Embryonic facial prominence (tissue), 1 donor: Measurements from ENCODE around the gene KCNIP1.
A peak's percentile ranks its signal among the peaks of the same experiment; 100 is the strongest.

Source experiments
- DNase-seq: peaks from one replicate; pipeline ENCODE4 v3.0.0-alpha.2; 2016; ENCODE audit errors: extremely low spot score

The KCNIP1 gene

GRCh38 chr5:170563824-170564567 lies 60.2 kb downstream of the KCNIP1 start:
- no peak for DNase-seq

- DNase-seq: no peak
Observed at GRCh38 chr5:170565072-170565471, 61.3 kb downstream of the KCNIP1 start.

DNA sequence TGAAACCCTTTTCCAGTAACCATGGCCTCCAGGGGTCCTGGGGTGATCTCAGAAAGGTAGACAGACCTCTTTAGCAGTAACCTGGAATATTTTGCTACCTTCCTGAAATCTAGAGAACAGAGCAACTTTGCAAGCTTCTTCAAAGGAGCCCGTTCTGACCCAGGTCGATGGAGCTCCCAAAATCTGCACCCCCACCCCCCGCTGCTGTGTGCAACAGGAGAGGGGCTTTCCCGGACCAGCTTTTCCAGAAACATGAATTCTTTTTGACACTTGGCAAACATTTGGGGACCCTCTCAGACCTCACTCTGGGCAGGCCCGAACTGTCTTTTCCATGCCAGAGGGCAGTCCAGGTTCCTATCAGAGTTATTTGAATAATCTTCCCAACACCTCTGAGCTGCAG lies 65.3 kb downstream of the KCNIP1 start:
- no peak for DNase-seq

DNA sequence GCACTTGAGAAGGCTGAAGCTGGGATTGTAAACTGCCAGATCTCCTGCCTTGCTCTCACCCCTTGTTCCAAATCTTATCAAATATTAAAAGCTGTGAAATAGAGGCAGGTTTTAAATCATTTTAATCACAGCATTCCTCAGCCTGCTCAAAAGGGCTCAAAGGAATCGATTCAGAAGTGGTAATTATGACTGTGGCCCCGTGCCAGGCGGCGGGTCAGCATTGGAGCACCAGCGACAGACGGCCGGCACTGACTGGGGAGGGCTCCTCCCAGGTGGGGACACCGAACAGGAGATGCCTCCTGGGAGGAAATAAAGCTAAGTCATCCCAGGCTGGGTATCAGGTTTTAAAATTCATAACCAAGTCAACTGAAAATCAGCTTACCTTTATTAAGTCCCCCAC lies 66.7 kb downstream of the KCNIP1 start:
- no peak for DNase-seq

DNA sequence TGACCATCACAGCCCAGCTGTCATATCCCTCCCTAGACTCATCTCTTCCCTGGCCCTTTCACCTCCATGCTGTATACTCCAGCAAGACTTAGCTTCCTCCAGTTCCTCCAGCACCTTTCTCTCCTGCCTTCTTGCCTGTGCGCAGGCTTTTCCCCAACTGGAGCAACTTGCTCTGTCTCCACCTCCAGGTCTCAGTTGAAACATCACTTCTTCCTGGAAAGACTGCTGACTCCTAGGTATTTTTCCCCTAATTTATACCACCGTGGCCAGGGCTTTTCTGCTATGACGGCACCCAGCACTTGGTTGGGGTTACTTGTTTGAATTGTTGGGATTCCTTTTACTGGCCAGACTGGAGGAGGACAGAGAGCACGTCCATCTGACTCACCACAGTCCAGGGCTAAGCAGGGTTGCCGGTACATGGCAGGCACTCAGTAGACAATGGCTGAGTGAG lies 67.5 kb downstream of the KCNIP1 start:
- DNase-seq: no peak

GRCh38 chr5:170571875-170572852 lies 68.3 kb downstream of the KCNIP1 start:
- no peak for DNase-seq

DNA sequence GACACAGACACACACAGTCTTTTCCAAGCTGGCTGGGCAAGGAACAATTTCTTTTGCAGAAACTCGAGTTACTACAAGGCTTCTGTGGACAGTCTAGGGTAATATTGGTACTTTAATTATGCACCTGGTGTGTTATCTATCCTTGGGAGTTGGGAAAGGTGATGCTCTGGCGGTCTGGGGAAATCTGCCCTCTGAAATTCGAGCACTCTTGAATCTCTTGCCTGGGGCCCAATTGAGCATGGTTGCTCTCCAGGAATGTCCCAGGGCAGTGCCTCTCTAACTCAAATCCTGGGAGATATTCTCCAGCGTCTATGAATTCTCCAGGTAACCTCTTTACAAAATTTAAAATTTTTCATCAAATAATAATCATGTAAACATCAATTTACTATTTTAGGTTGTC lies 69.3 kb downstream of the KCNIP1 start:
- no peak for DNase-seq

DNA sequence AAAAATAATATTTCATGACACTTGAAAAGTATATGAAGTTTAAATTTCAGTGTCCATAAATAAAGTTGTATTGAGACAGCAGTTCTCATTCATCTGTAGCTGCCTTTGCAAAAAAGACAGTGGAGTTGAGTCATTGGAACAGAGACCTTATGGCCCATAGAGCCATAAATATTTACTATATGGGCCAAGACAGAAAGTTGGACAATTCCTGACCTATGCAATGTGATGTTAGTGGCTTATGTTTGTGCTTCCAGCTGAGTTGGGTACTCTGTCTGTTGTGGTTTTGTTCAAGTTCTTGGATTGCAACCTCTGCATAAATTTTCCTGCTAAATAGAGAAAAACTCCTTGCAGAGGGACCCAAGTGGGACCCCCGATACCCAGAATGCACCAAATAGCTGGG lies 69.8 kb downstream of the KCNIP1 start:
- DNase-seq: no peak

GRCh38 chr5:170576602-170577535 lies 73.0 kb downstream of the KCNIP1 start:
- DNase-seq: peak; percentile 29

GRCh38 chr5:170579601-170580000 lies 75.8 kb downstream of the KCNIP1 start:
- no peak for DNase-seq

DNA sequence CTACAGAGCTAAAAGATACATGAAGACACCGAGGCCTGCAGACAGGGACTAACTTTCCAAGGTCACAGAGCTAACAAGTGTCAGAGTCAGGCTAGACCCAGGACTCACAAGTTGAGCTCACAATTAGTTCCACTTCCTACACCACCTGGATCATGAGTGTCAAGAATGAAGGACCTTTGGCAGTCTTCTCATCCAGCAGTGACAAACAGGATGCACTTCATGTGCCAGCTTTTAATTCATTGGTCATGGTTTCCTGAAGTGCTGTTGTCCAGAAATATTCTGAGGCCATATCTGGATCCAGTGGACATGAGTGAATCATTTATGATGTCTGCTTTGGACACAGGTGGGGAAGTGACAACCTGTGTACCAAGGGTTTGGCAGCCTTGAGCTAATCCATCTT lies 77.4 kb downstream of the KCNIP1 start:
- no peak for DNase-seq

GRCh38 chr5:170582644-170583330 lies 79.0 kb downstream of the KCNIP1 start:
- no peak for DNase-seq

DNA sequence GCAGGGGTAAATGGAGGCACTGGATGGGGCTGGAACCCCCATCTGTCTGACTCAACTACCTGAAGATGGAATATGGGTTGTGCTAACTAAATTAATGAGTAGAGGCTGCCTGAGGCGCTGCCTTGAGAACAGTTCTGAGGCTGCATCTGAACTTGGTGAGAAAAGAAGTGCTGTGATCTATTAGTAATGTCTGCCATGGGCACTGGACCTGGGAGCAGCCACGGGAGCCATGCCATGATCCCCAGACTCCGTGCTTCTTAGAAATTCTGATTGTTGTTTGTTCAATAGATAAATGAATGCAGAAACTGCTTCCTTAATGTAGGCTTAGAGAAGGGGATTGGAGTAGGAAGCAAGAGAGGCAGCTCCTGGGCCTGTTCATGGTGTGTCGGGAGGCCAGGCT lies 80.2 kb downstream of the KCNIP1 start:
- no peak for DNase-seq

GRCh38 chr5:170584450-170585058 lies 80.7 kb downstream of the KCNIP1 start:
- no peak for DNase-seq

GRCh38 chr5:170585273-170585948 lies 81.6 kb downstream of the KCNIP1 start:
- no peak for DNase-seq

GRCh38 chr5:170587808-170588207 lies 84.0 kb downstream of the KCNIP1 start:
- no peak for DNase-seq

- no peak for DNase-seq
Observed at GRCh38 chr5:170589643-170590042, 85.8 kb downstream of the KCNIP1 start.

DNA sequence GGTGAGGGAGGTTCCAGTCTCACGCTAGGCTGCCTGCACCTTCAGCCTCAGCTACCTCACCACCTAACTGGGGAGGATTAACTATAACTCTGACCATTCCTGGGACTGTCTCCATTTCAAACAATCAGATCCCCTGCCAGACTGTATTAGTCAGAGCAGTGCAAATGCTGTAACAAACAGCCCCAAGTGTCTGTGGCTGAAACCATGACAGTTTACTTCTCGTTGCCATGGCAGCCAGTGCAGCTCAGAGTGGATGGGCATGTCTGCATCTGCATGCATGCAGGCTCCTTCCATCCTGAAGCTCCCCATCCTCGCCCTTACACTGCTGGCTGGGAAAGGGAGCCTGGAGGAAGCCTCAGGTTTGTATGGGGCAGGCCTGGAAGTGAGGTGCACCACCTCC lies 86.7 kb downstream of the KCNIP1 start:
- DNase-seq: no peak

GRCh38 chr5:170591054-170591453 lies 87.2 kb downstream of the KCNIP1 start:
- DNase-seq: no peak

DNA sequence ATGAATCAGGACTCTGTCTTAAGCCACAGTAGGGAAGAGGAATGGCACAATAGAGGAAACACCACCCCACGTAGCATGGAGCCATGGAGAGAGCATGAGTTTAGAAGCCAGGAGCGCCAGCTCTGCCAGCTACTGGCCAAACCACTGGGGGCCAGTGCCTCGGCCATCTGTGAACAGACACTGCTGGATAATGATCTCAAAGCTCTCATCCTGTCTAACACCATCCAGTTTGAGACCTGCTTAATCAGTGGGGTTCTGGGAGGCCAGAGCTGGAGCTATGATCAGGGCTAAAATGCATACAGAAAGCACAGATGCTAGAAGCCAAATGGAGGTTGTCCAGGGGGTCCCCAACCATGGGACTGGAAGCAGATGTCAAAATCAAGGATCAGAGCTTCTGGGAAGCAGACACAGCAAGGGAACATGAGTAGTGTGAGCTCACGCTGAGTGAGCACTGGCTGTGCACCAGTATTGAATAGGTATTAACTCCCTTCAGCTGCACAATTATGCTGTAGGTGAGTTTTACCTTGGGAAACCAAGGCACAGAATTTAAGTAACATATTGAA lies 92.7 kb downstream of the KCNIP1 start:
- no peak for DNase-seq
